Esophagus muscularis mucosa (tissue), 4 donors: Measurements from ENCODE around the gene ARHGEF6. TPM values are rescaled to one million over a fixed set of nuclear protein-coding genes. Genes with fewer than 3 reads are reported as not detected.

Source experiments
- DNase-seq: peaks from one replicate; pipeline ENCODE4 v3.0.0-alpha.2; 2017; ENCODE audit errors: extremely low spot score
- H3K27ac ChIP-seq, 4 donors: fragments of 200-600 bp; sonication (generic); replicated peaks in 1 of 4; 1 replicate in 3 of 4; 2 replicates in 1 of 4; pipeline ENCODE4 v1.5.1; 2016 to 2019; ENCODE audit warnings: mild to moderate bottlenecking in 1 of 4
- H3K27me3 ChIP-seq, 4 donors: fragments of 200-600 bp; sonication (generic); one replicate each; pipeline versions ENCODE4 v1.5.1 to v1.6.0; 2016 to 2019
- H3K36me3 ChIP-seq, 4 donors: fragments of 200-600 bp; sonication (generic); one replicate each; pipeline ENCODE4 v1.5.1; 2016 to 2019
- H3K4me1 ChIP-seq, 4 donors: fragments of 200-600 bp; sonication (generic); one replicate each; pipeline ENCODE4 v1.5.1; 2016 to 2019
- H3K4me3 ChIP-seq, 4 donors: fragments of 200-600 bp; sonication (generic); 1 replicate in 2 of 4; 2 replicates in 2 of 4; pipeline ENCODE4 v1.5.1; 2016 to 2019; ENCODE audit warnings: mild to moderate bottlenecking in 4 of 4, moderate library complexity in 1 of 4
- H3K9me3 ChIP-seq, 4 donors: fragments of 200-600 bp; sonication (generic); 1 replicate in 3 of 4; 2 replicates in 1 of 4; pipeline ENCODE4 v1.5.1; 2016 to 2019
- CTCF ChIP-seq, 3 experiments: fragments of 200-600 bp in 2 of 3; fragments of 450-650 bp in 1 of 3; sonication (generic) in 2 of 3; IDR thresholded peaks; one replicate each; pipeline ENCODE4 v1.5.1; 2017 to 2019; ENCODE audit warnings: antibody characterized with exemption in 3 of 3, mild to moderate bottlenecking in 2 of 3, moderate library complexity in 1 of 3
- EP300 ChIP-seq: sonication (generic); formaldehyde crosslinking; IDR thresholded peaks from one replicate; pipeline ENCODE4 v1.6.1; 2017; ENCODE audit warnings: antibody characterized with exemption
- POLR2A ChIP-seq: fragments of 450-650 bp; IDR thresholded peaks from one replicate; pipeline ENCODE4 v1.6.1; 2017; ENCODE audit warnings: antibody characterized with exemption, moderate library complexity, mild to moderate bottlenecking, low read depth
- POLR2AphosphoS5 ChIP-seq, 2 donors: sonication (generic); formaldehyde crosslinking; IDR thresholded peaks; one replicate each; pipeline ENCODE4 v1.6.1; 2017; ENCODE audit warnings: antibody characterized with exemption in 2 of 2
- WGBS: methylation state at CpG from one replicate; pipeline ENCODE4 v1.1.5; 2018; 5-methylcytosine and 5-hydroxymethylcytosine counted together
- intact Hi-C: fragments of 100-400 bp; cut with DNase I; formaldehyde crosslinking; loops from one replicate; pipeline ENCODE4 v1.15.1; 2023
- total RNA-seq, 4 donors: library from RNA; depleted of rRNA; stranded (reverse); fragments of >200 nt; gene quantifications; one replicate each; pipeline versions ENCODE4 v1.1.0 to v1.2.1, GENCODE V29; 2016

The ARHGEF6 gene
- total RNA-seq, 4 donors from 2014 or later = 13.4 to 16.4 (median 15.0) TPM

- Histone ChIP-seq H3K9me3 (no peaks in the 10 kb centered on the region), H3K36me3 (no peaks in the 10 kb centered on the region), H3K4me3 (no peak overlapping the region), H3K4me1 (no peaks in the 10 kb centered on the region), H3K27ac (peak overlapping the region in 1 of 4 donors; percentile 22), H3K27me3 (no peaks in the 10 kb centered on the region)
- TF ChIP-seq CTCF (IDR thresholded peaks at IDR 0.05) = no peak
- no peak for TF ChIP-seq EP300
- peak in 1 of 2 donors; percentile 9 for TF ChIP-seq POLR2AphosphoS5 (IDR thresholded peaks at IDR 0.05)
- no peak for TF ChIP-seq POLR2A
- intact Hi-C loops = no loop called here
- DNase-seq = no peak
Observed at GRCh38 chrX:136725441-136726104, 55.2 kb downstream of the ARHGEF6 start.

- no peak overlapping the region for H3K27ac ChIP-seq
- WGBS = 63% methylated on average over 2 of the region's 2 CpGs
- H3K9me3 ChIP-seq = no peaks in the 10 kb centered on the region
- H3K4me3 ChIP-seq = no peak overlapping the region
- H3K4me1 ChIP-seq = peaks cover 0 to 4% (median 0%) of the 10 kb centered on the region in 4 donors
- TF ChIP-seq CTCF (IDR thresholded peaks at IDR 0.05) (no peak), EP300 (no peak), POLR2A (no peak), POLR2AphosphoS5 (IDR thresholded peaks at IDR 0.05) (no peak)
- no peaks in the 10 kb centered on the region for H3K36me3 ChIP-seq
- no peak for DNase-seq
- no peaks in the 10 kb centered on the region for H3K27me3 ChIP-seq
- intact Hi-C loops = no loop called here
Observed at GRCh38 chrX:136718091-136718490, 62.6 kb downstream of the ARHGEF6 start.

GRCh38 chrX:136714626-136715599, 65.8 kb downstream of the ARHGEF6 start:
- H3K36me3 ChIP-seq = no peaks in the 10 kb centered on the region
- WGBS = 67% methylated on average over 6 of the region's 6 CpGs
- TF ChIP-seq POLR2AphosphoS5 (IDR thresholded peaks at IDR 0.05) (no peak), EP300 (no peak), CTCF (IDR thresholded peaks at IDR 0.05) (no peak), POLR2A (no peak)
- no peak overlapping the region for H3K4me3 ChIP-seq
- no peaks in the 10 kb centered on the region for H3K9me3 ChIP-seq
- H3K27ac ChIP-seq = no peak overlapping the region
- DNase-seq = no peak
- H3K27me3 ChIP-seq = no peaks in the 10 kb centered on the region
- H3K4me1 ChIP-seq = peaks cover 0 to 4% (median 0%) of the 10 kb centered on the region in 4 donors
- intact Hi-C loops = no loop called here

- Histone ChIP-seq H3K4me1 (peaks cover 0 to 4% (median 0%) of the 10 kb centered on the region in 4 donors), H3K27me3 (no peaks in the 10 kb centered on the region), H3K36me3 (no peaks in the 10 kb centered on the region), H3K4me3 (no peak overlapping the region), H3K9me3 (no peaks in the 10 kb centered on the region), H3K27ac (no peak overlapping the region)
- DNase-seq = no peak
- TF ChIP-seq CTCF (IDR thresholded peaks at IDR 0.05) = no peak
- no peak for TF ChIP-seq EP300
- TF ChIP-seq POLR2A = no peak
- TF ChIP-seq POLR2AphosphoS5 (IDR thresholded peaks at IDR 0.05) = no peak
- intact Hi-C loops = no loop called here
Observed at GRCh38 chrX:136712650-136713310, 68.0 kb downstream of the ARHGEF6 start.
